GM23338 (cell line): ENCODE data around the gene WFDC6. TPM values are rescaled to one million over a fixed set of nuclear protein-coding genes. Genes with fewer than 3 reads are reported as not detected.

Experiments used
- ATAC-seq: fragments of 200-7000 bp; cut with Tn5 transposase; 3 replicates; pipeline ENCODE4 v1.9.1; 2020
- DNase-seq: peaks from one replicate; pipeline ENCODE4 v3.0.0-alpha.2; 2015; ENCODE audit warnings: low spot score
- H2AFZ ChIP-seq: fragments of 200-600 bp; sonication (generic); 2 replicates; pipeline ENCODE4 v1.8.0; 2016; ENCODE audit warnings: antibody characterized with exemption, mild to moderate bottlenecking, moderate library complexity
- H3F3A ChIP-seq: fragments of 200-600 bp; sonication (generic); replicated peaks from 2 replicates; pipeline ENCODE4 v1.8.0; 2017; ENCODE audit warnings: antibody characterized with exemption, mixed run types, low read depth
- H3K27ac ChIP-seq: fragments of 200-600 bp; sonication (generic); 2 replicates; pipeline ENCODE4 v1.6.1; 2016; ENCODE audit warnings: low read depth
- H3K27me3 ChIP-seq: fragments of 200-600 bp; sonication (generic); 2 replicates; pipeline ENCODE4 v1.8.0; 2016; ENCODE audit warnings: mild to moderate bottlenecking, mixed run types, moderate library complexity; ENCODE audit not compliant: insufficient read depth
- H3K36me3 ChIP-seq: fragments of 200-600 bp; sonication (generic); 2 replicates; pipeline ENCODE4 v1.8.0; 2016; ENCODE audit warnings: mild to moderate bottlenecking; ENCODE audit not compliant: insufficient read depth
- H3K4me1 ChIP-seq: fragments of 200-600 bp; sonication (generic); 2 replicates; pipeline ENCODE4 v1.8.0; 2016; ENCODE audit warnings: mild to moderate bottlenecking, moderate library complexity; ENCODE audit not compliant: insufficient read depth
- H3K4me2 ChIP-seq: fragments of 200-600 bp; sonication (generic); 2 replicates; pipeline ENCODE4 v1.7.1; 2017; ENCODE audit warnings: mixed run types
- H3K4me3 ChIP-seq: fragments of 200-600 bp; sonication (generic); 2 replicates; pipeline ENCODE4 v1.6.1; 2016; ENCODE audit warnings: mixed run types
- H3K79me2 ChIP-seq: fragments of 200-600 bp; sonication (generic); replicated peaks from 2 replicates; pipeline ENCODE4 v1.8.0; 2017; ENCODE audit warnings: mild to moderate bottlenecking; ENCODE audit not compliant: insufficient read depth
- H3K9me2 ChIP-seq: fragments of 200-600 bp; sonication (generic); 2 replicates; pipeline ENCODE4 v1.8.0; 2017; ENCODE audit not compliant: insufficient read depth
- H4K20me1 ChIP-seq: fragments of 200-600 bp; sonication (generic); replicated peaks from 2 replicates; pipeline ENCODE4 v1.8.0; 2017; ENCODE audit warnings: mild to moderate bottlenecking; ENCODE audit not compliant: insufficient read depth
- H3K27ac Mint-ChIP-seq: 2 replicates; pipeline ENCODE4 v1.8.0; 2020; ENCODE audit warnings: inconsistent platforms, mild to moderate bottlenecking, moderate library complexity, mixed read lengths
- H3K27me3 Mint-ChIP-seq: 3 replicates; pipeline ENCODE4 v1.8.0; 2022; ENCODE audit warnings: low read depth, mild to moderate bottlenecking, moderate library complexity, mixed read lengths, inconsistent platforms; ENCODE audit not compliant: insufficient read depth, poor library complexity
- H3K36me3 Mint-ChIP-seq: 3 replicates; pipeline ENCODE4 v1.8.0; 2021; ENCODE audit warnings: low read depth, mild to moderate bottlenecking, inconsistent platforms, moderate library complexity, mixed read lengths
- H3K4me1 Mint-ChIP-seq: 3 replicates; pipeline ENCODE4 v1.8.0; 2020; ENCODE audit warnings: mild to moderate bottlenecking, inconsistent platforms, mixed read lengths
- H3K4me3 Mint-ChIP-seq: 3 replicates; pipeline ENCODE4 v1.8.0; 2021; ENCODE audit warnings: moderate library complexity, mild to moderate bottlenecking, inconsistent platforms, mixed read lengths
- H3K9me3 Mint-ChIP-seq: 3 replicates; pipeline ENCODE4 v1.8.0; 2020; ENCODE audit warnings: moderate library complexity, mild to moderate bottlenecking, inconsistent platforms, mixed read lengths
- CREB1 ChIP-seq: fragments of 250-450 bp; sonication (Bioruptor Pico); IDR thresholded peaks from 2 replicates; pipeline ENCODE4 v1.5.0; 2020; ENCODE audit warnings: low read depth, mild to moderate bottlenecking, moderate library complexity
- EZH2 ChIP-seq: fragments of 200-600 bp; sonication (generic); IDR thresholded peaks from one replicate; pipeline ENCODE4 v1.8.0; 2017; ENCODE audit warnings: antibody characterized with exemption, mild to moderate bottlenecking, low read depth; ENCODE audit not compliant: unreplicated experiment
- EZH2phosphoT487 ChIP-seq: fragments of 200-600 bp; sonication (generic); IDR thresholded peaks from one replicate; pipeline ENCODE4 v1.8.1; 2018; ENCODE audit warnings: antibody characterized with exemption; ENCODE audit not compliant: unreplicated experiment
- JUNB ChIP-seq: IDR thresholded peaks from one replicate; pipeline ENCODE4 v1.6.1; 2016; ENCODE audit warnings: antibody characterized with exemption; ENCODE audit not compliant: unreplicated experiment
- POLR2AphosphoS5 ChIP-seq: IDR thresholded peaks from 2 replicates; pipeline ENCODE4 v1.6.1; 2016; ENCODE audit warnings: antibody characterized with exemption, low read depth
- REST ChIP-seq: IDR thresholded peaks from one replicate; pipeline ENCODE4 v1.6.1; 2018; ENCODE audit warnings: antibody characterized with exemption; ENCODE audit not compliant: unreplicated experiment
- ZNF114 ChIP-seq: fragments of 250-450 bp; sonication (Bioruptor Pico); IDR thresholded peaks from 2 replicates; pipeline ENCODE4 v1.5.0; 2020; ENCODE audit warnings: mild to moderate bottlenecking, moderate library complexity
- ZNF331 ChIP-seq: fragments of 250-450 bp; sonication (Bioruptor Pico); IDR thresholded peaks from 2 replicates; pipeline ENCODE4 v1.5.0; 2020; ENCODE audit warnings: low read depth, mild to moderate bottlenecking, moderate library complexity
- polyA plus RNA-seq: library from polyadenylated mRNA; unstranded; fragments of >200 nt; fragmentation: Nextera tagmentation; extraction: Ambion mirVana; gene quantifications from 2 replicates; pipeline ENCODE4 v1.2.1, GENCODE V29; 2016
- total RNA-seq: library from RNA; depleted of rRNA; stranded (reverse); fragments of >200 nt; shearing (Covaris generic); gene quantifications from 2 replicates; pipeline ENCODE4 v1.2.3, GENCODE V29; 2014
- TF ChIP-seq, protein P1 (sequence below): IDR thresholded peaks from 2 replicates; pipeline ENCODE4 v1.6.1; 2016; ENCODE audit warnings: antibody characterized with exemption
- TF ChIP-seq, protein P2 (sequence below), 2 experiments: fragments of 200-600 bp in 1 of 2; sonication (generic) in 1 of 2; conservative IDR thresholded peaks; 2 replicates each; pipeline versions ENCODE4 v1.5.1 to v1.6.1; 2016 to 2017; ENCODE audit warnings: antibody characterized with exemption in 2 of 2, low read depth in 2 of 2, mild to moderate bottlenecking in 2 of 2, moderate library complexity in 1 of 2

The WFDC6 gene
- total and polyA plus RNA-seq, 2 experiments from 2014 or later = not detected

DNA sequence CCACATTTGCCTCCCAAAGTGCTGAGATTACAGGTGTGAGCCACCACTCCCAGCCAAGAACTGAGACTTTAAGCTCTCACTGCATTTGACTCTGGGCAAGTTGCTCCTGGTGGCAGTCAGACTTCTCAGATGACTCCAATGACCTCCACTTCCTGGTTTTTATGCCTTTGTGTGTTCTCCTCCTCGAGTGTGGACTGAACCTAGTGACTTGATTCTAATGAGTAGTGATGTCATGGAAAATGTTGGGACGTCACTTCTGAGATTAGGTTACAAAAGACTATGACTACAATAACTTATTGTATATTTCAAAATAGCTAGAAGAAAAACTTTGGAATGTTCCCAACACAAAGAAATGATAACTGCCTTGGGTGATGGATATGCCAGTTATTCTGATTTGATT lies 35.9 kb downstream of the WFDC6 start (continued):
- TF ChIP-seq REST (no peak), EZH2phosphoT487 (no peak), ZNF331 (CRISPR knock-in tag) (no peak), ZNF114 (CRISPR knock-in tag) (no peak), POLR2AphosphoS5 (no peak), JUNB (no peak)
- TF ChIP-seq, protein P1, sequence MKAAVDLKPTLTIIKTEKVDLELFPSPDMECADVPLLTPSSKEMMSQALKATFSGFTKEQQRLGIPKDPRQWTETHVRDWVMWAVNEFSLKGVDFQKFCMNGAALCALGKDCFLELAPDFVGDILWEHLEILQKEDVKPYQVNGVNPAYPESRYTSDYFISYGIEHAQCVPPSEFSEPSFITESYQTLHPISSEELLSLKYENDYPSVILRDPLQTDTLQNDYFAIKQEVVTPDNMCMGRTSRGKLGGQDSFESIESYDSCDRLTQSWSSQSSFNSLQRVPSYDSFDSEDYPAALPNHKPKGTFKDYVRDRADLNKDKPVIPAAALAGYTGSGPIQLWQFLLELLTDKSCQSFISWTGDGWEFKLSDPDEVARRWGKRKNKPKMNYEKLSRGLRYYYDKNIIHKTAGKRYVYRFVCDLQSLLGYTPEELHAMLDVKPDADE = no peak

GRCh38 chr20:45502561-45502960 lies 36.7 kb downstream of the WFDC6 start:
- H3K36me3 ChIP-seq = no peaks in the 10 kb centered on the region
- Mint-ChIP-seq H3K27me3 (no peaks in the 10 kb centered on the region), H3K4me3 (no peak overlapping the region), H3K27ac (no peak overlapping the region), H3K36me3 (no peaks in the 10 kb centered on the region), H3K9me3 (no peaks in the 10 kb centered on the region), H3K4me1 (no peaks in the 10 kb centered on the region)
- no peaks in the 10 kb centered on the region for H3K27me3 ChIP-seq
- H3K27ac ChIP-seq = no peak overlapping the region
- H3K9me2 ChIP-seq = no peaks in the 10 kb centered on the region
- H3F3A ChIP-seq = no peaks in the 10 kb centered on the region
- no peak overlapping the region for H3K4me2 ChIP-seq
- no peak for ATAC-seq
- no peak overlapping the region for H3K4me3 ChIP-seq
- no peak overlapping the region for H2AFZ ChIP-seq
- no peaks in the 10 kb centered on the region for H4K20me1 ChIP-seq
- no peaks in the 10 kb centered on the region for H3K79me2 ChIP-seq
- H3K4me1 ChIP-seq = no peaks in the 10 kb centered on the region
- DNase-seq = no peak
- TF ChIP-seq EZH2 (no peak), CREB1 (CRISPR knock-in tag) (no peak), POLR2AphosphoS5 (no peak), REST (no peak), EZH2phosphoT487 (no peak), JUNB (no peak), ZNF331 (CRISPR knock-in tag) (no peak)
- TF ChIP-seq, protein P2, sequence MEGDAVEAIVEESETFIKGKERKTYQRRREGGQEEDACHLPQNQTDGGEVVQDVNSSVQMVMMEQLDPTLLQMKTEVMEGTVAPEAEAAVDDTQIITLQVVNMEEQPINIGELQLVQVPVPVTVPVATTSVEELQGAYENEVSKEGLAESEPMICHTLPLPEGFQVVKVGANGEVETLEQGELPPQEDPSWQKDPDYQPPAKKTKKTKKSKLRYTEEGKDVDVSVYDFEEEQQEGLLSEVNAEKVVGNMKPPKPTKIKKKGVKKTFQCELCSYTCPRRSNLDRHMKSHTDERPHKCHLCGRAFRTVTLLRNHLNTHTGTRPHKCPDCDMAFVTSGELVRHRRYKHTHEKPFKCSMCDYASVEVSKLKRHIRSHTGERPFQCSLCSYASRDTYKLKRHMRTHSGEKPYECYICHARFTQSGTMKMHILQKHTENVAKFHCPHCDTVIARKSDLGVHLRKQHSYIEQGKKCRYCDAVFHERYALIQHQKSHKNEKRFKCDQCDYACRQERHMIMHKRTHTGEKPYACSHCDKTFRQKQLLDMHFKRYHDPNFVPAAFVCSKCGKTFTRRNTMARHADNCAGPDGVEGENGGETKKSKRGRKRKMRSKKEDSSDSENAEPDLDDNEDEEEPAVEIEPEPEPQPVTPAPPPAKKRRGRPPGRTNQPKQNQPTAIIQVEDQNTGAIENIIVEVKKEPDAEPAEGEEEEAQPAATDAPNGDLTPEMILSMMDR (conservative IDR thresholded peaks at IDR 0.05; ENCODE audit: low read depth in 2 of 2) = no peak
- TF ChIP-seq, protein P1 = no peak
